Hepatocyte (in vitro differentiated cells): ENCODE measurements around the gene CARMIL1. TPM values are rescaled to one million over a fixed set of nuclear protein-coding genes. Genes with fewer than 3 reads are reported as not detected.

ENCODE experiments used
- DNase-seq: peaks from one replicate; pipeline ENCODE4 v3.0.0-alpha.2; 2016; ENCODE audit warnings: low spot score
- H2AFZ ChIP-seq: fragments of 200-600 bp; sonication (generic); 2 replicates; pipeline ENCODE4 v1.6.0; 2016; ENCODE audit warnings: antibody characterized with exemption, mild to moderate bottlenecking
- H3K27ac ChIP-seq: fragments of 200-600 bp; sonication (generic); 2 replicates; pipeline ENCODE4 v1.5.1; 2016; ENCODE audit warnings: mild to moderate bottlenecking
- H3K27me3 ChIP-seq: fragments of 200-600 bp; sonication (generic); 2 replicates; pipeline ENCODE4 v1.6.1; 2016
- H3K36me3 ChIP-seq: fragments of 200-600 bp; sonication (generic); replicated peaks from 2 replicates; pipeline ENCODE4 v1.5.1; 2016; ENCODE audit warnings: low read depth; ENCODE audit not compliant: insufficient read depth
- H3K4me1 ChIP-seq: fragments of 200-600 bp; sonication (generic); 2 replicates; pipeline ENCODE4 v1.5.1; 2016; ENCODE audit warnings: mild to moderate bottlenecking, moderate library complexity; ENCODE audit not compliant: insufficient read depth
- H3K4me2 ChIP-seq: fragments of 200-600 bp; sonication (generic); 2 replicates; pipeline ENCODE4 v1.6.0; 2016
- H3K4me3 ChIP-seq: fragments of 200-600 bp; sonication (generic); 2 replicates; pipeline ENCODE4 v1.5.1; 2016; ENCODE audit warnings: mild to moderate bottlenecking
- H3K79me2 ChIP-seq: fragments of 200-600 bp; sonication (generic); 2 replicates; pipeline ENCODE4 v1.6.0; 2017; ENCODE audit warnings: mild to moderate bottlenecking
- H3K9me2 ChIP-seq: fragments of 200-600 bp; sonication (generic); replicated peaks from 2 replicates; pipeline ENCODE4 v1.6.0; 2017; ENCODE audit warnings: mild to moderate bottlenecking; ENCODE audit not compliant: insufficient read depth
- H3K9me3 ChIP-seq: fragments of 200-600 bp; sonication (generic); 2 replicates; pipeline ENCODE4 v1.5.1; 2016; ENCODE audit warnings: low read depth, mild to moderate bottlenecking
- H4K20me1 ChIP-seq: fragments of 200-600 bp; sonication (generic); 2 replicates; pipeline ENCODE4 v1.6.0; 2016; ENCODE audit warnings: mild to moderate bottlenecking; ENCODE audit not compliant: insufficient read depth, poor library complexity, severe bottlenecking
- CTCF ChIP-seq: fragments of 200-600 bp; sonication (generic); IDR thresholded peaks from 2 replicates; pipeline ENCODE4 v1.5.1; 2016; ENCODE audit warnings: antibody characterized with exemption, mild to moderate bottlenecking; ENCODE audit not compliant: poor library complexity
- EZH2 ChIP-seq: fragments of 200-600 bp; sonication (generic); IDR thresholded peaks from 2 replicates; pipeline ENCODE4 v1.6.1; 2016; ENCODE audit warnings: antibody characterized with exemption, mild to moderate bottlenecking, borderline replicate concordance
- EZH2phosphoT487 ChIP-seq: fragments of 200-600 bp; sonication (generic); IDR thresholded peaks from one replicate; pipeline ENCODE4 v1.6.1; 2018; ENCODE audit warnings: antibody characterized with exemption, mild to moderate bottlenecking, low read depth, moderate library complexity; ENCODE audit not compliant: unreplicated experiment, severe bottlenecking
- WGBS: methylation state at CpG from one replicate; pipeline ENCODE4 v1.1.6; 2016; ENCODE audit warnings: low lambda C conversion rate; ENCODE audit errors: missing lambda C conversion rate; 5-methylcytosine and 5-hydroxymethylcytosine counted together
- polyA plus RNA-seq: library from polyadenylated mRNA; unstranded; fragments of >200 nt; fragmentation: Nextera tagmentation; extraction: Ambion mirVana; gene quantifications from 2 replicates; pipeline ENCODE4 v1.2.1, GENCODE V29; 2016
- total RNA-seq: library from RNA; depleted of rRNA; stranded (reverse); fragments of >200 nt; gene quantifications from 2 replicates; pipeline ENCODE4 v1.2.3, GENCODE V29; 2014

Gene CARMIL1
- total and polyA plus RNA-seq, 2 experiments from 2014 or later: 19.5 to 40.6 TPM

DNA sequence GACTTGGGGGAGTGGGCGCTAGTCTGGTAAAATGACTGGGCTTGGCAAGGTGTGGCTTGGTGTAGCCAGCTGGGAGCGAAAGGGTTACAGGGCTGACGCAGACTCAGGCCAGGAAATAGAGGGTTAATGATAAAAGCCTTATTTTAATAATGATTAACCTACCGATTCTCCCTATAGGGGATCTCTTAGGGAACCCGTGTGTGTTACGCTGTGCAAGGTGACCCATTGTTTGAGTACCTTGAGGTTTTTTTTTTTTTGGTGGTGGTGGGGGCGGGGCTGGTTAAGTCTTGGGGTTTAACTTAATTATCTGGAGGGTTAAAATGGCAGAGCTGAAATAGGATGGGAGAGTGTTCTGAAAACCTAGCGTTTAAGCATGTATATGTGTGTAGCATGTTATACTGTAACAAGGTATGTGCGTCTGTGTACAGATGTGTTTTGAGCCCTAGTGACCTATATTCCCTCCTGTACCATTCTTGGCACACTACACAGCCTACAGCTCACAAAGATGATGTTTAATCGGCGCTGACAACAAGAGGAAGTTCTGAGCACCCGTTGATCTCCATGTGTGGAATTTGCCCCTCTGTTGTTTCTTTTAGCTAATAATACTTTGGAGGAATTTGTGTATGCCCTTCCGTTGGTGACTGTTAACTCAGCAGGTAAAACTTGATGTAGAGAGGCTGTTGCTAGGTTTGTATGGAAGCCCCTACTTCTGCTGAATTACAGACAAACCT lies 1.3 kb downstream of the CARMIL1 start:
- Histone ChIP-seq H3K4me1 (peaks cover 22% of the 10 kb centered on the region), H3K4me2 (peak overlapping the region; percentile 91), H3K27ac (peak overlapping the region; percentile 96), H2AFZ (peak overlapping the region; percentile 97), H3K9me3 (no peaks in the 10 kb centered on the region), H3K9me2 (no peaks in the 10 kb centered on the region), H4K20me1 (no peaks in the 10 kb centered on the region), H3K27me3 (no peaks in the 10 kb centered on the region), H3K4me3 (peak overlapping the region; percentile 74), H3K79me2 (peaks cover 51% of the 10 kb centered on the region), H3K36me3 (no peaks in the 10 kb centered on the region)
- TF ChIP-seq EZH2phosphoT487: no peak
- no peak for TF ChIP-seq EZH2
- no peak for TF ChIP-seq CTCF
- DNase-seq: peak; percentile 61
- WGBS: 5% methylated on average over 13 of the region's 13 CpGs

- Histone ChIP-seq H3K9me2 (no peaks in the 10 kb centered on the region), H3K4me2 (no peak overlapping the region), H3K36me3 (no peaks in the 10 kb centered on the region), H3K4me1 (no peaks in the 10 kb centered on the region), H2AFZ (no peak overlapping the region), H3K9me3 (no peaks in the 10 kb centered on the region), H3K27ac (no peak overlapping the region), H3K4me3 (no peak overlapping the region), H4K20me1 (peaks cover 3% of the 10 kb centered on the region), H3K79me2 (peaks cover 98% of the 10 kb centered on the region), H3K27me3 (no peaks in the 10 kb centered on the region)
- no peak for TF ChIP-seq EZH2
- TF ChIP-seq CTCF: no peak
- TF ChIP-seq EZH2phosphoT487: no peak
- DNase-seq: no peak
- WGBS: 91% methylated on average over 2 of the region's 2 CpGs
Observed at GRCh38 chr6:25286891-25287290, 7.7 kb downstream of the CARMIL1 start.

DNA sequence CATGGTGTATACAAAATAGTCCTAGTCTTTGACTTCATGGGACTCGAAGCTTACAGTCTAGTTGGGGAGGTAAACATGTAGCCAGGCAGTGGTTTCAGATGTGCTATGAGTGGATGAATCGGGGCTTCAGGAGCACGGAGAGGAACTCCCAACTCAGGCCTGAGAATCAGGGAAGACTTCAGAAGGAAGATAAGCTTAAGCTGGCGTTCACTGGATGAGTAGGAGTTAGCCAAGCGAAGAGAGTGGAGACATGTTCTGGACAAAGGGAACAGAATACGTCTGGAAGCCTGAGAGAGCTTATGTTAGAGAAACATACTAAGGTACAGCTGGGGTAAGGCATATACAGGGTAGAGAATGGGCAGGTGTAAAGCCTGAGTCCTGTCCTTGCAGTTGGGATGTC lies 8.8 kb downstream of the CARMIL1 start:
- peaks cover 99% of the 10 kb centered on the region for H3K79me2 ChIP-seq
- no peak for TF ChIP-seq CTCF
- no peak for TF ChIP-seq EZH2phosphoT487
- no peak for TF ChIP-seq EZH2
- H3K4me2 ChIP-seq: no peak overlapping the region
- H3K9me3 ChIP-seq: no peaks in the 10 kb centered on the region
- no peak overlapping the region for H2AFZ ChIP-seq
- no peak for DNase-seq
- peaks cover 3% of the 10 kb centered on the region for H4K20me1 ChIP-seq
- no peak overlapping the region for H3K4me3 ChIP-seq
- H3K4me1 ChIP-seq: no peaks in the 10 kb centered on the region
- no peaks in the 10 kb centered on the region for H3K9me2 ChIP-seq
- H3K36me3 ChIP-seq: no peaks in the 10 kb centered on the region
- 75% methylated on average over 6 of the region's 6 CpGs for WGBS
- no peaks in the 10 kb centered on the region for H3K27me3 ChIP-seq
- no peak overlapping the region for H3K27ac ChIP-seq
